B cell (primary cell): ENCODE measurements around the gene TENM4. TPM values are rescaled to one million over a fixed set of nuclear protein-coding genes. Genes with fewer than 3 reads are reported as not detected.

Source experiments
- ATAC-seq: fragments of 200-7000 bp; cut with Tn5 transposase; one replicate; pipeline ENCODE4 v1.10.0; 2021; ENCODE audit warnings: low read depth, mild to moderate bottlenecking, moderate number of reproducible peaks, moderate library complexity
- CTCF ChIA-PET: fragments of 350-600 bp; sonication (Branson Sonifier 250); formaldehyde crosslinking; loops from one replicate; lab custom pipeline; 2021; ENCODE audit warnings: antibody characterized with exemption, inconsistent platforms; lab: Charles Lee
- POLR2A ChIA-PET: fragments of 350-600 bp; sonication (Branson Sonifier 250); formaldehyde crosslinking; loops from one replicate; lab custom pipeline; 2021; ENCODE audit warnings: antibody characterized with exemption; lab: Charles Lee
- DNase-seq: peaks from one replicate; pipeline ENCODE4 v3.0.0; 2013
- H2AFZ ChIP-seq: 2 replicates; pipeline ENCODE4 v1.6.1; 2012; ENCODE audit warnings: mild to moderate bottlenecking, low read depth, low read length; ENCODE audit not compliant: insufficient read depth, poor library complexity, severe bottlenecking
- H3K27ac ChIP-seq, 2 donors: 1 replicate in 1 of 2; 2 replicates in 1 of 2; pipeline ENCODE4 v1.5.1; 2012 to 2013; ENCODE audit warnings: low read length in 2 of 2, mild to moderate bottlenecking in 2 of 2, moderate library complexity in 1 of 2
- H3K27me3 ChIP-seq, 4 experiments: fragments of 200-600 bp in 1 of 4; sonication (generic) in 1 of 4; replicated peaks in 1 of 4; 1 replicate in 2 of 4; 2 replicates in 2 of 4; pipeline versions ENCODE4 v1.6.1 to v1.7.0; 2013 to 2016; ENCODE audit warnings: low read length in 3 of 4, mild to moderate bottlenecking in 2 of 4, mixed read lengths in 1 of 4, moderate library complexity in 1 of 4; ENCODE audit not compliant: insufficient read depth in 4 of 4, control insufficient read depth in 3 of 4; ENCODE audit errors: control extremely low read depth in 1 of 4
- H3K36me3 ChIP-seq, 2 experiments: replicated peaks in 1 of 2; 1 replicate in 1 of 2; 2 replicates in 1 of 2; pipeline versions ENCODE4 v1.6.1 to v1.7.1; 2013; ENCODE audit warnings: low read length in 1 of 2; ENCODE audit not compliant: insufficient read depth in 2 of 2, control insufficient read depth in 1 of 2; ENCODE audit errors: control extremely low read depth in 1 of 2, extremely low read depth in 1 of 2
- H3K4me1 ChIP-seq, 2 donors: fragments of 200-600 bp in 1 of 2; sonication (generic) in 1 of 2; 1 replicate in 1 of 2; 2 replicates in 1 of 2; pipeline versions ENCODE4 v1.5.1 to v1.6.1; 2013 to 2017; ENCODE audit warnings: low read length in 2 of 2; ENCODE audit not compliant: control insufficient read depth in 2 of 2, insufficient read depth in 2 of 2
- H3K4me2 ChIP-seq: replicated peaks from 2 replicates; pipeline ENCODE3; 2012; ENCODE audit warnings: mild to moderate bottlenecking, low read depth, low read length; ENCODE audit not compliant: poor library complexity, severe bottlenecking
- H3K4me3 ChIP-seq, 5 experiments: fragments of 200-600 bp in 1 of 5; sonication (generic) in 1 of 5; 1 replicate in 3 of 5; 2 replicates in 2 of 5; pipeline versions ENCODE4 v1.5.1 to v1.7.0; 2011 to 2016; ENCODE audit warnings: low read length in 4 of 5, mild to moderate bottlenecking in 4 of 5, low read depth in 2 of 5, control low read depth in 1 of 5, moderate library complexity in 1 of 5; ENCODE audit not compliant: insufficient read depth in 1 of 5; ENCODE audit errors: control extremely low read depth in 1 of 5, extremely low read depth in 1 of 5
- H3K79me2 ChIP-seq: fragments of 200-600 bp; sonication (generic); one replicate; pipeline ENCODE4 v1.6.0; 2016; ENCODE audit warnings: low read length; ENCODE audit not compliant: control insufficient read depth, insufficient read depth
- H3K9ac ChIP-seq: fragments of 200-600 bp; sonication (generic); 2 replicates; pipeline ENCODE4 v1.6.1; 2017; ENCODE audit warnings: mild to moderate bottlenecking, low read length, moderate library complexity
- H3K9me3 ChIP-seq, 3 donors: one replicate each; pipeline versions ENCODE4 v1.6.1 to v1.7.1; 2013; ENCODE audit warnings: low read length in 2 of 3; ENCODE audit not compliant: control insufficient read depth in 2 of 3, insufficient read depth in 1 of 3; ENCODE audit errors: control extremely low read depth in 1 of 3
- H4K20me1 ChIP-seq: 2 replicates; pipeline ENCODE4 v1.6.0; 2012; ENCODE audit warnings: mild to moderate bottlenecking, low read length; ENCODE audit not compliant: insufficient read depth, control insufficient read depth, poor library complexity, severe bottlenecking
- H3K27ac Mint-ChIP-seq: one replicate; pipeline ENCODE4 v1.8.0; 2021; ENCODE audit warnings: mixed read lengths
- H3K27me3 Mint-ChIP-seq: one replicate; pipeline ENCODE4 v1.8.0; 2021; ENCODE audit warnings: mixed read lengths
- H3K4me1 Mint-ChIP-seq: one replicate; pipeline ENCODE4 v1.8.0; 2021; ENCODE audit warnings: mixed read lengths
- H3K4me3 Mint-ChIP-seq: one replicate; pipeline ENCODE4 v1.8.0; 2021; ENCODE audit warnings: mixed read lengths
- H3K9me3 Mint-ChIP-seq: one replicate; pipeline ENCODE4 v1.8.0; 2022; ENCODE audit warnings: mixed read lengths; ENCODE audit not compliant: insufficient read depth
- EZH2 ChIP-seq: IDR thresholded peaks from 2 replicates; pipeline ENCODE4 v1.6.1; 2012; ENCODE audit warnings: borderline replicate concordance, low read depth, mild to moderate bottlenecking, moderate library complexity, low read length; ENCODE audit not compliant: insufficient read depth, poor library complexity, severe bottlenecking
- WGBS: methylation state at CpG from one replicate; pipeline ENCODE4 v1.1.5; 2013; ENCODE audit warnings: missing lambda C conversion rate; ENCODE audit not compliant: insufficient coverage; 5-methylcytosine and 5-hydroxymethylcytosine counted together
- intact Hi-C: fragments of 100-400 bp; cut with micrococcal nuclease; formaldehyde crosslinking; loops from one replicate; pipeline ENCODE4 v1.10.0; 2022
- polyA plus RNA-seq: library from polyadenylated mRNA; depleted of rRNA; stranded (reverse); fragments of >200 nt; gene quantifications from 2 replicates; pipeline ENCODE4 v1.2.3, GENCODE V29; 2012
- total RNA-seq, 2 donors: library from RNA; stranded (reverse); fragments of 120-200 nt in 1 of 2; gene quantifications; 1 replicate in 1 of 2; 2 replicates in 1 of 2; pipeline versions ENCODE4 v1.2.3 to v1.2.4, GENCODE V29; 2013 to 2022
- TF ChIP-seq, protein P1 (sequence below): fragments of 200-600 bp; IDR thresholded peaks from one replicate; pipeline ENCODE4 v1.8.0; 2022; ENCODE audit warnings: antibody characterized with exemption, mild to moderate bottlenecking

TENM4 gene
- total and polyA plus RNA-seq, 2 donors (not counting 1 experiment from before 2014, with no cell fraction given), result 0.09 to 5.7 TPM

DNA sequence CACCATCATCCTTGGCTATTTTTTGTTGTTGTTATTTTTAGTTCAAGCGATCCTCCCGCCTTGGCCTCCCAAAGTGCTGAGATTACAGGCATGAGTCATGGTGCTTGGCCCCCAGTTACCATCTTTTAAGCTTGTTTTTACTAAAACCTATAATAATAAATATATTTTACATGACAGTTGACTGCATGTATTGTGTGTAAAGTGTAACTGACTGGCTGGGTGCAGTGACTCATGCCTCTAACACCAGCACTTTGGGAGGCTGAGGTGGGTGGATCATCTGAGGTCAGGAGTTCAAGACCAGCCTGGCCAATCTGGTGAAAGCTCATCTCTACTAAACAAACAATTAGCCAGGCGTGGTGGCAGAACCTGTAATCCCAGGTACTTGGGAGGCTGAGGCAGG, 386.2 kb downstream of the TENM4 start:
- Histone ChIP-seq H2AFZ (no peak overlapping the region), H3K9ac (no peak overlapping the region), H3K9me3 (no peaks in the 10 kb centered on the region), H3K4me1 (no peaks in the 10 kb centered on the region), H3K36me3 (no peaks in the 10 kb centered on the region), H3K79me2 (no peaks in the 10 kb centered on the region), H4K20me1 (no peaks in the 10 kb centered on the region), H3K4me2 (no peak overlapping the region), H3K27ac (no peak overlapping the region), H3K4me3 (no peak overlapping the region), H3K27me3 (peaks cover 0 to 6% (median 0%) of the 10 kb centered on the region in 4 experiments)
- ATAC-seq (no peak), DNase-seq (no peak)
- CTCF ChIA-PET, result no interaction called here
- no CpG with 5 or more reads among the region's 3 CpGs for WGBS
- Mint-ChIP-seq H3K9me3 (no peaks in the 10 kb centered on the region), H3K4me1 (no peaks in the 10 kb centered on the region), H3K27ac (no peak overlapping the region), H3K27me3 (peaks cover 27% of the 10 kb centered on the region), H3K4me3 (no peak overlapping the region)
- intact Hi-C loops, result no loop called here
- TF ChIP-seq, protein P1, sequence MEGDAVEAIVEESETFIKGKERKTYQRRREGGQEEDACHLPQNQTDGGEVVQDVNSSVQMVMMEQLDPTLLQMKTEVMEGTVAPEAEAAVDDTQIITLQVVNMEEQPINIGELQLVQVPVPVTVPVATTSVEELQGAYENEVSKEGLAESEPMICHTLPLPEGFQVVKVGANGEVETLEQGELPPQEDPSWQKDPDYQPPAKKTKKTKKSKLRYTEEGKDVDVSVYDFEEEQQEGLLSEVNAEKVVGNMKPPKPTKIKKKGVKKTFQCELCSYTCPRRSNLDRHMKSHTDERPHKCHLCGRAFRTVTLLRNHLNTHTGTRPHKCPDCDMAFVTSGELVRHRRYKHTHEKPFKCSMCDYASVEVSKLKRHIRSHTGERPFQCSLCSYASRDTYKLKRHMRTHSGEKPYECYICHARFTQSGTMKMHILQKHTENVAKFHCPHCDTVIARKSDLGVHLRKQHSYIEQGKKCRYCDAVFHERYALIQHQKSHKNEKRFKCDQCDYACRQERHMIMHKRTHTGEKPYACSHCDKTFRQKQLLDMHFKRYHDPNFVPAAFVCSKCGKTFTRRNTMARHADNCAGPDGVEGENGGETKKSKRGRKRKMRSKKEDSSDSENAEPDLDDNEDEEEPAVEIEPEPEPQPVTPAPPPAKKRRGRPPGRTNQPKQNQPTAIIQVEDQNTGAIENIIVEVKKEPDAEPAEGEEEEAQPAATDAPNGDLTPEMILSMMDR, result no peak
- TF ChIP-seq EZH2, result no peak
- POLR2A ChIA-PET, result no interaction called here

- Mint-ChIP-seq H3K4me1 (no peaks in the 10 kb centered on the region), H3K9me3 (no peaks in the 10 kb centered on the region), H3K27me3 (peaks cover 34% of the 10 kb centered on the region), H3K4me3 (no peak overlapping the region), H3K27ac (no peak overlapping the region)
- ChIA-PET CTCF (no interaction called here), POLR2A (no interaction called here)
- Histone ChIP-seq H3K9ac (no peak overlapping the region), H3K79me2 (no peaks in the 10 kb centered on the region), H3K27me3 (peaks cover 0 to 6% (median 0%) of the 10 kb centered on the region in 4 experiments), H3K9me3 (no peaks in the 10 kb centered on the region), H3K4me2 (no peak overlapping the region), H3K36me3 (no peaks in the 10 kb centered on the region), H2AFZ (no peak overlapping the region), H3K4me3 (no peak overlapping the region), H4K20me1 (no peaks in the 10 kb centered on the region), H3K27ac (no peak overlapping the region), H3K4me1 (no peaks in the 10 kb centered on the region)
- intact Hi-C loops, result no loop called here
- DNase-seq (no peak), ATAC-seq (no peak)
- TF ChIP-seq EZH2, result no peak
- TF ChIP-seq, protein P1, result no peak
- WGBS, result 46% methylated on average over 3 of the region's 3 CpGs
Observed at GRCh38 chr11:79052544-79052943, 388.3 kb downstream of the TENM4 start.
